Raji (cell line): Measurements from ENCODE around the gene VSTM2B.

Source experiments
- POLR2A ChIP-seq: IDR thresholded peaks from 2 replicates; pipeline ENCODE4 v1.6.1; 2011; ENCODE audit warnings: low read depth, low read length, control low read depth; ENCODE audit not compliant: insufficient read depth

The VSTM2B gene

DNA sequence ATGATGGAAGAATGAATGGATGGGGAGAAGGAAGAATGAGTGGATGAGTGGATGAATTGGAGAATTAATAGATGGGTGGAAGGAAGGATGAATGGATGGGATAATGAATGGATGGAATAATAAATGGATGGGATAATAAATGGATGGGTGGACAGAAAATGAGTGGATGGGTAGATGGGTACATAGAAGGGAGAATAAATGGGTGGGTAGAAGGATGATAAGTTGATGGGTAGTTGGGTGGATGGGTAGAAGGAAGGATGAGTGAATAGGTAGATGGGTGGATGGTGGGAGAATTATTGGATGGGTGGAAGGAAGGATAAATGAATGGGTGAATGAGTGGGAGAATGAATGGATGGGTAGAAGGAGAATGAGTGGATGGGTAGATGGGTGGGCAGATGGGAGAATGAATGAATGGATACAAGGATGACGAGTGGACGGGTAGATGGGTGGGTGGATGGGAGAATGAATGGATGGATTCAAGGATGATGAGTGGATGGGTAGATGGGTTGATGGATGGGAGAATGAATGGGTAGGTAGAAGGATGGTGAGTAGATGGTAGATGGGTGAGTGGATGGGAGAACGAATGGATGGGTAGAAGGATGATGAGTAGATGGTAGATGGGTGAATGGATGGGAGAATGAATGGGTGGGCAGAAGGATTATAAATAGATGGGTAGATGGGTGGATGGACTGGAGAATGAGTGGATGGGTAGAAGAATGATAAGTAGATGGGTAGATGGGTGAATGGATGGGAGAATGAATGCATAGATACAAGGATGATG lies 15.9 kb downstream of the VSTM2B start:
- no peak for TF ChIP-seq POLR2A

DNA sequence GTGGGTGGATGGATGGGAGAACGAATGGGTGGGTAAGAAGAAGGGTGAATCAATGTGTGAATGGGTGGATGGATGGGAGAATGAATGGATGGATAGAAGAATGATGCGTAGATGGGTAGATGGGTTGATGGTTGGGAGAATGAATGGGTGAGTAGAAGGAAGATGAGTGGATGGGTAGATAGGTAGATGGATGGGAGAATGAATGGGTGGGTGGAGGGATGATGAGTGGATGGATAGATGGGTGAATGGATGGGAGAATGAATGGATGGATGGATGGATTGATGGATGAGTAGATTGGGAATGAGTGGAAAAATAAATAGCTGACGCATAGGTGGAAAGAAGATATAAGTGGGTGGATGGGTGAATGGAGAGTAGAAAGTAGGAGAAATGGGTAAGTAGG lies 16.5 kb downstream of the VSTM2B start:
- TF ChIP-seq POLR2A, result no peak

DNA sequence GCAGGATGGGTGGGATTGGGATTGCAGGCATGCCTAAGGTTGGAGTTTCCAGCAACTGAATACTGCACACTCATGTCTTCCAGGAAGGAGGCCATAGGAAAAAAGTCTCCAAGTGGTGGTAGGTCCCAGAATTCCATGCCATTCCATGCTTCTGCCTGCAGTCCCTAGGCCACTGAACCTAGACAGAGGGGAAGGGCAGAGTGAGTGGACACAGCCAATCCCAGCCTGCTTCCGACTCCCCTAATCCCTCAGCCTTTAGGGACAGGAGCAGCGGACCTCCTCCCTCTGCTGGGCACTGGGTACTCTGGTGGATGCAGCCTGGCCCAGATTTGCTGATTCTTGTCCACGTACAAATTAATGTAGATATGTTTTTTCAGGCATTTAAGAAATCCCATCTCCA lies 17.0 kb downstream of the VSTM2B start:
- TF ChIP-seq POLR2A, result no peak

DNA sequence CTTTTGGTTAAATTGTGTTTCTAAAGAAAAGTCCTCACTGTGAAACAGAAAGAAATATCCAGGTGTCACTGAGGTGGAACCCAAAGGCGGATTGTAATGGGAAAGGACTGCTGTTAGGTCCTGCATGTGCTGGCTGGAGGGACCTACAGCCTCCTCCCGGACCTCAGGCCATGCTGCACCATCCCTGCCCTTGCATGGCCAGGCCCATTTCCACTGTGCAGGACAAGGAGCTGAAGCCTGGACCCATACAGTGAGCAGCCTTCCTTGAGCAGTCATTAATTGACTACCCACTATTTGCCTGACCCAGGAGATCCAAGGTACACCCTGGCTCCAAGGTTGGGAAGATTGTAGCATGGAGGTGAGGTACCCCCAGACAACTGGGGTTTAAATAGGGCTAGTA lies 17.6 kb downstream of the VSTM2B start:
- no peak for TF ChIP-seq POLR2A

DNA sequence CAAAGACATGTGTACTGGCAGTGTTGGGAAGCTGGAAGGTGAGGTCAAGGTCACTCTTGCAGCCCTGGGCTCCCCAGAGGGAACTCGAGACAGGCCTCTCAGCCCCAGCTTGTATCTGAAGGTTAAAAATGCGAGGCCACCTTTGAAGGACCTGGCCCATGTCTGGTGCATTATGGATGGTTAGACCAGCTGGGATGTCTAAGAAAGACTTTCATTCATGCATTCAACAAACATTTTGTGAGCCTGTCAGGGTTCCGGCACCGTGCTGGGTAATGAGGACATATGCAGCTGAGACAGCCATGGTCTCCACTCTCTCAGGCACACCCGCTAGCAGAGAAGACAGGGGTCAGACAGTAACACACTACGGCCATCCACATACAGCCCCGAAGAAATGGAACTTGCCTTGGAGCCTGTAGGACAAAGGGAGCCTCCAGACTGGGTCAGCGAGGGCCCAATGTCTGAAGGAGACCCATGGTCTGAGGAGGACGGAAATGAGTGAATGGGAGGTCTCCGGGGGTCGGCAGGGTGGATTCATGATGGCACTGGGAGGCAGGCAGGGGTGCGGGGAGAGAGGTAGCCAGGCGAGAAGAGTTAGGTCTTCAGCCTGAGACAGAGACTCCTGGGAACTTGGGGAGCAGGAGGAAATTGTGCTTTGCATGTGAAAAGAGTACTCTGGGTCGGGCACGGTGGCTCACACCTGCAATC lies 19.0 kb downstream of the VSTM2B start:
- TF ChIP-seq POLR2A, result no peak

DNA sequence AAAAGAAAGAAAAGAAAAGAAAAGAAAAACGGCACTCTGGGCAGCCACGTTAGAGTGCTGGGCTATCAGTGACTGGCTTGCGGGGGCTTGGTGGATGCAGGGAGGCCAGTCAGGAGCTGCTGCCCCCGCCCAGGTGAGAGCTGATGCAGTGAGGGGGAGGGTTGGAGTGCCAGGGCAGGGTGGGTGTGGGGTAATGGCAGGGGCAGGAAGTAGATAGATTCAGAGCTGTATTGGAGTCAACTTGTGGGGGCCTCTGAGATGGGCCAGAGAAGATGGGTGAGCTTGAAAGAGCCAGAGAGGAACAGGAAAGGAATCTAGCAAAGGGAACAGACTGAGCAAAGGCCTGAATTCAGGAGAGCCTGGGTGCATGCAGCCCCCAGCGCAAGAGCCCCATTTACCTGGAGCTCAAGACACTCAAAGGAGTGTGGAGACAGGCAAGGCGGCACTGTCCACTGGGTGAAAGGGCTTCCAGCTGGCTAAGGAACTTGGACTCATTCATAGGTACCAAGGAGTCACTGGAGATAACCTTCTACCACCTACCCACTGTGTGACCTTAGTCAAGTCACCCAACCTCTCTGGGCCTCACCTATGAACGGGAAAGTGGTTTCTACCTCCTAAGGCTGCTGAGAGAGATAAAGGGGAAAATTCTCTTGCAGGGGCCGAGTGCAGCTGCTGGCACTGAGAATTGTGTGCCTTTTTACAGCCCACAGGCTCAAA lies 20.2 kb downstream of the VSTM2B start:
- TF ChIP-seq POLR2A, result no peak

DNA sequence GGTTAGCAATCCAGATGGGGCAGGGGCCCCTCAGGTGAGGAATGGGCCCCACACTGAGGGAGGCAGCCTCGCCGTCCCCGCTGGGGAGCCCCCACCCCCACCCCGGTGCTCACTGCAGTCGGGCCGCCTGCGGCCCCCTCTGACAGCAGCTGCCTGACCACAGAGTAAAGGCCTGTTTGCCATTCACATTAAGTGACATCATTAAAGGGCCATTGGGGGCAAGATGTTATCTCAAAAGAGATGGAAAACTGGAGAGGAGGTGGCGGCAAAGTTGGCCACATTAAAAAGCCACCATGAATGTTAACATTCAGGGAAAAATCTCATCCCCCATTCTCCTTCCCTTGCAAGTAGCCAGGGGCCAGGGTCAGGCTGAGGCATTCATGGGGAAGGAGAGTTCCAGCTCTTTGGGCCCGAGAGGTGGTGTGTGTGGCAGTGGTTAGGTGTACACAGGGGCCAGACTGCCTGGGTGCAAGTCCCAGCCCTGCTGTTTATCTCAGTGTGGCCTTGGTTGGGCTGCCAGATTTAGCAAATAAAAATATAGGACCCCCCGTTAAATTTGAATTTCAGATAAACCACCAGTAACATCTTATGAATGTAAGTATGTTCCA lies 20.9 kb downstream of the VSTM2B start:
- no peak for TF ChIP-seq POLR2A

DNA sequence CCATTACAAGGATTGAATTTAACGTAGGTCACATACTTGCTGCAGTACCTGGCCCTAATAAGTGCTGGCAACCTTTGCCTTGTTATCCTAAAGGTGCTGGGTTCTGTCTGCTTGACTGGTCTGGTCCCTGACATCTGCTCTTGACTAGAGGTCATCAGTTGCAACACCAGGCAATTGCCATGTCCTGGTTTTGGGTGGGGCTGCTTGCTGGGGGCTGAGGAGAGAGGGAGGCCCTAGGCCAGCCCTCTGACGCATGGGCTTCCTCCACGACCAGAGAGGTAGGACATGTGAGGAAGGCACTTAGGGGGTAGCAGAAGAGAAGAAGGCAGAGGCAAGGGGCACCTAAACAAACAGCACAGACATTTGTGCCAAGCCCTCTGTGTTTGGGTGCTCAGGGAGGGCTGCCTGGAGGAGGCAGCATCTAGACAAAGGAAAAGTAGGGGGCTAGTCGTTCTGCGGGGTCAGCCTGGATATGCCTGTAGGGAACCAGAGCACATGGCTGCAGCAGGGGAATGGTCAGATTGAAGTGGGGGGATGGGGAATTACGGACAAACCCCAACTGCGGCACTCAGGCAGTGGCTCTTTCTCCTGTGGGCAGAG lies 21.7 kb downstream of the VSTM2B start:
- no peak for TF ChIP-seq POLR2A

DNA sequence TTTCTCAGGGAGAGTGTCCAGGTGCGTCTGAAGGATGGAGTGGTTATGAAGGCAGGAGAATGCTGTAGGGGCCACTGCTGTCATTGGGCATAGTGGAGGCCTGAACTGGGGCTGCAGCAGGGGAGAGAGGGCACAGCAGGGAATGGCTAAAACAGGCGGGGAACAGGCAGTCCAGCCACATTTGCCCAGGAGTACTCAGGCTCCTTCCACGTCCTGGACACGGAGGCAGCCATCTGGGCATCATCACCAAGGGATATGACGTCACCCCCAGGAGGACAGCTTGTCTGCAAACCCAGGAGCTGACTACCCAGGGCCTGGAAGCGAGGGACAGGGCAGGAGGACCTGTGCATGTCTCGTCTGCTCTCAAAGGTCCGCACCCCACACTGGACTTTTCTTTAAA lies 22.2 kb downstream of the VSTM2B start:
- no peak for TF ChIP-seq POLR2A

DNA sequence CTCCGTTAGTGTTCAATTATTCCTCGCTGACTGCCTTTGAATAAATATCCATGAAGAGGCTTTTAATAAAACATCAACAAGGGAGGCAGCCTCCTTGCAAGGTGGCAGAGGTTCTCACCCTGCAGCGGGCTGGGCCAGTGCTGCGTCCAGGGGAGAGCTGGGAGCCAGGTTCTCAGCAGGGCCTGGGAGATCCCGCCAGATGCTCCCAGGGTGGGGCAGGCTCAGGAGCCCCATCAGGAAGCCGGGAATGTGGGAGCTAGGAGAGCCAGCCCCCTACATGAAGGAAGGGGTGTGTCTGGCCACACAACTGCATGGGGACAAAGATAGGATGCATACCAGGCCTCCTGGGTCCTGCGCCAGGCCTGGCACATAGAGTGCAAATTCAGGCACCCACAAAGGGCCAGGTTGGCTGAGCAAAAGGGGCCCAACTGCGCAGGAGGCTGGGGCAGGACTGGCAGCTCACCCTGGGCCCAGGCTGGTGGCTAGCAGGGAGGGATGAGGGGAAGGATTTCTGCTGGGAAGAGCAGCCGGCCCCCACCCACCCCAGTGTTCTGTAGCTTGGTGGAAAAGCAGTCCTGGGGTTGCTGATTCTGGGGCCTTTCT lies 22.8 kb downstream of the VSTM2B start:
- no peak for TF ChIP-seq POLR2A

DNA sequence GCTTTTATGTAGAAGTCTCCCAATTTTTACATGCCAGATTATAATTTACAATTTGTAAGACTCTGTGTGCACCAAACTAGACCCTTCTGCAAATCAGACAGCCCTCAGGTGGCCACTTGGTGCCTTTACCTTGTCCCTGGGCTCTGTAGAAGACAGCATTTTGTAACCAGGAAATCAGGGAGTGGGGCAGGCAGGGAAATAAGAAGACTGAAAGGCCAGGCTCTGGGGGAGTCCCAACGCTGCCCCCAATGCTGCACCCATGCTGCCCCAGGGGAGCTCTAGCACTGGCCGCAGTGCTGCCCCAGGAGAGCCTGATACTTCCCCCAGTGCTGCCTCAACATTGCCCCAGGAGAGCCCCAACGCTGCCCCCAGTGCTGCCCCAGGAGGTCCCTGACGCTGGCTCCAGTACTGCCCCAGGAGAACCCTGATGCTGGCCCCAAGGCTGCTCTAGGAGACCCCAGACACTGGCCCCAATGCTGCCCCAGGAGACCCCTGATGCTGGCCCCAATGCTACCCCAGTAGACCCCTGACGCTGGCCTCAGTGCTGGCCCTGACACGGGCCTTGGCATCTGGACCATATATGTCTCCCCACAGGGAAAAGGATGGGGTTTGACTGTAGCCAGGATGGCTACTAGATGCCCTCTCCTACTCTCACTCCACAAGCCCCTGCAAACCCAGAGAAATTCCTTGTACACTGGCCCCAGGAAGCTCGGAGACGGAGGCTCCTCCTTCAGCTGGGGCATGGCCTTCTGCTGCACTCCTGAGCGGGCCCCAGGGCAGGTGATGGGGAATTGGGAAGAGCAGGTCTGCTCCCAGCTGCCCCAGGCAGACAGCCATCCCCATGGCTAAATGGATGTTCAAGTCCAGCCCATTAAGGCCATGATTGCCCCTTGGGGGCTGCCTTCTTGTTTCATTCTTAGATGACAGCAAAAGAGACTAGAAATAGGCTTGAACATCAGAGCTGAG lies 23.6 kb downstream of the VSTM2B start:
- TF ChIP-seq POLR2A, result no peak

DNA sequence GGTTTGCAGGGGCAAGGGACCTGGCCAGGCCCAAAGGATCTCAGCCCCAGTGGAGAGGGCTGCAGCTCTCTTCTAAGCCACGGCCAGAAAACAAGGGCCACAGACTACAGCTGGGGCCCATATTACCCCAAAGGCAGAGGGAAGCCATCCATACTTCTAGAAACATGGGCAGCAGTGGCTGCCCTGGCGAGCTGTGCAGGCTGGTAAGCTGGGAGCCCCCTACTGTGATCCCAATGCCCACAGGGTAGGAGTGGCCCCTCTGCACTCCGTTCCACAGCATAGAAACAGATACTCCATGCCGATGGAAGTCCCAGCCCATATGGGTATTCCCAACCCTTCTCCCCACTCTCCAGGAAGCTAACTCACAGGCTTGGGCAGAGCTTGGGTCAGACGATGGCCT lies 25.1 kb downstream of the VSTM2B start:
- TF ChIP-seq POLR2A, result no peak

DNA sequence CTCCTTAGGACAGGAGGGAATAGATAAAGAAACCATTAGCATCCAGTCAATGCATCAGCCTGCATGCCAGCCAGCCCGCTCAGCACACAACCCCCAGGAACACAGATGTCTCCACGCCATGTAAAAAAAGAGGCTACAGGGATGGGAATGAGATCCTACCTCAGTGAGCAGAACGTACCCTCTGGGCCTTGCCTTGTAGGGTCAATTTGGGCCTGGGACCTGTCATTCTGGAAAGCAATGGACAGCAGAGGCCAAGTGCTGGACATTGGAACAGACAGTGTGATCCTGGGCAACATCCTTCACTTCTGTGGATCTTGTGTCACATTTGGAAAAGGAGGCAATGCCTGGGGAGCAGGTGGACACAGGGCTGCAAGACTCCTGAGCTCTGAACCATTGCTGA lies 26.0 kb downstream of the VSTM2B start:
- TF ChIP-seq POLR2A, result no peak
